SHP77 (cell line): ENCODE measurements around the gene NOP53.

ENCODE experiments used
- DNase-seq, 2 experiments: peaks; one replicate each; lab custom pipeline; 2025; lab: John Stamatoyannopoulos, UW

NOP53 gene

GRCh38 chr19:47805313-47805712 is 60.0 kb downstream of the NOP53 start:
- no peak for DNase-seq

- DNase-seq, result no peak
These were observed 61.1 kb downstream of the NOP53 start for GRCh38 chr19:47806435-47806834.
